ENCODE data around the gene PCDHGB3. TPM values are rescaled to one million over a fixed set of nuclear protein-coding genes. Genes with fewer than 3 reads are reported as not detected.

Gene PCDHGB3
- 1 to 10 TPM in 1 of 2 donors, under 1 TPM in 1; 0.40 to 4.6 TPM for total RNA-seq
- polyA plus RNA-seq (2013, experiment 1 of 2) = 0.11 TPM
- 0.29 TPM for polyA plus RNA-seq (2013, experiment 2 of 2)
- long read RNA-seq, experiment 1 = 0 reads
- long read RNA-seq, experiment 2 = 0 reads
- long read RNA-seq, experiment 3 = 0 reads
- long read RNA-seq, experiment 4 = 0 reads

- no peaks in the 10 kb centered on the region for H3K27me3 Mint-ChIP-seq (ENCODE audit: insufficient read depth)
- Histone ChIP-seq H3K36me3 (ENCODE audit: control insufficient read depth, insufficient read depth, low read length) (no peaks in the 10 kb centered on the region), H3K4me1 (ENCODE audit: control insufficient read depth, insufficient read depth, low read length) (no peaks in the 10 kb centered on the region), H3K9ac (ENCODE audit: extremely low read depth, low read length, poor library complexity, severe bottlenecking) (no peak within 1 kb of the TSS), H3K27ac (ENCODE audit: low read depth, low read length) (no peak within 1 kb of the TSS), H3K9me3 (ENCODE audit: control insufficient read depth, low read length) (peaks cover 51% of the 10 kb centered on the region), H3K4me3 (ENCODE audit: low read length) (no peak within 1 kb of the TSS), H3K27me3 (ENCODE audit: control insufficient read depth, insufficient read depth, low read length, poor library complexity, severe bottlenecking) (no peaks in the 10 kb centered on the region)
- peak; percentile 63 for TF ChIP-seq CTCF (conservative IDR thresholded peaks at IDR 0.05)
- no peak within 1 kb of the TSS for H3K27ac Mint-ChIP-seq
- peaks cover 62% of the 10 kb centered on the region for H3K9me3 Mint-ChIP-seq
- H3K36me3 Mint-ChIP-seq (ENCODE audit: low read depth) = peaks cover 44% of the 10 kb centered on the region
- peak within 1 kb of the TSS; percentile 40 for H3K4me3 Mint-ChIP-seq
- WGBS, 2 experiments (ENCODE audit: insufficient coverage in 1 of 2, insufficient read length in 1 of 2) = 94 to 95% methylated on average over 32 of the region's 32 CpGs
- H3K4me1 Mint-ChIP-seq = no peaks in the 10 kb centered on the region
- DNase-seq = no peak
These were observed at the start of gene PCDHGB3 for GRCh38 chr5:141369994-141370848. Gene PCDHGB3, plus strand, starts transcription at chr5:141370242. Its CDS starts 153 bp downstream, at chr5:141370395.

GRCh38 chr5:141322261-141322660 lies 47.8 kb upstream of the PCDHGB3 start:
- Mint-ChIP-seq H3K27me3 (ENCODE audit: insufficient read depth) (peaks cover 8% of the 10 kb centered on the region), H3K36me3 (ENCODE audit: low read depth) (peaks cover 30% of the 10 kb centered on the region), H3K27ac (no peak overlapping the region), H3K9me3 (peaks cover 45% of the 10 kb centered on the region), H3K4me3 (peak overlapping the region; percentile 99), H3K4me1 (peaks cover 2% of the 10 kb centered on the region)
- no peak overlapping the region for H3K4me3 ChIP-seq (ENCODE audit: low read length)
- no peak overlapping the region for H3K27ac ChIP-seq (ENCODE audit: low read depth, low read length)
- H3K36me3 ChIP-seq (ENCODE audit: control insufficient read depth, insufficient read depth, low read length) = peaks cover 24% of the 10 kb centered on the region
- H3K9ac ChIP-seq (ENCODE audit: extremely low read depth, low read length, poor library complexity, severe bottlenecking) = no peak overlapping the region
- no peak for TF ChIP-seq CTCF (conservative IDR thresholded peaks at IDR 0.05)
- 92 to 93% methylated on average over 2 of the region's 3 CpGs for WGBS, 2 experiments (ENCODE audit: insufficient coverage in 1 of 2, insufficient read length in 1 of 2)
- no peak for DNase-seq
- H3K27me3 ChIP-seq (ENCODE audit: control insufficient read depth, insufficient read depth, low read length, poor library complexity, severe bottlenecking) = no peaks in the 10 kb centered on the region
- H3K4me1 ChIP-seq (ENCODE audit: control insufficient read depth, insufficient read depth, low read length) = no peaks in the 10 kb centered on the region
- peaks cover 46% of the 10 kb centered on the region for H3K9me3 ChIP-seq (ENCODE audit: control insufficient read depth, low read length)

GRCh38 chr5:141326088-141326854 lies 43.8 kb upstream of the PCDHGB3 start:
- TF ChIP-seq CTCF (conservative IDR thresholded peaks at IDR 0.05) = peak; percentile 89
- Histone ChIP-seq H3K4me3 (ENCODE audit: low read length) (peak overlapping the region; percentile 61), H3K36me3 (ENCODE audit: control insufficient read depth, insufficient read depth, low read length) (no peaks in the 10 kb centered on the region), H3K27ac (ENCODE audit: low read depth, low read length) (no peak overlapping the region), H3K9ac (ENCODE audit: extremely low read depth, low read length, poor library complexity, severe bottlenecking) (peak overlapping the region; percentile 28), H3K27me3 (ENCODE audit: control insufficient read depth, insufficient read depth, low read length, poor library complexity, severe bottlenecking) (no peaks in the 10 kb centered on the region), H3K9me3 (ENCODE audit: control insufficient read depth, low read length) (peaks cover 15% of the 10 kb centered on the region), H3K4me1 (ENCODE audit: control insufficient read depth, insufficient read depth, low read length) (no peaks in the 10 kb centered on the region)
- peaks cover 13% of the 10 kb centered on the region for H3K27me3 Mint-ChIP-seq (ENCODE audit: insufficient read depth)
- peak overlapping the region; percentile 98 for H3K27ac Mint-ChIP-seq
- peak; percentile 91 for DNase-seq
- peak overlapping the region; percentile 71 for H3K4me3 Mint-ChIP-seq
- WGBS, 2 experiments (ENCODE audit: insufficient coverage in 1 of 2, insufficient read length in 1 of 2) = 75 to 84% methylated on average over 27 of the region's 27 CpGs
- H3K4me1 Mint-ChIP-seq = no peaks in the 10 kb centered on the region
- H3K36me3 Mint-ChIP-seq (ENCODE audit: low read depth) = peaks cover 9% of the 10 kb centered on the region
- peaks cover 23% of the 10 kb centered on the region for H3K9me3 Mint-ChIP-seq
